ENCODE measurements around the gene ALDOA. TPM values are rescaled to one million over a fixed set of nuclear protein-coding genes. Genes with fewer than 3 reads are reported as not detected.

ALDOA gene
- polyA plus RNA-seq, 3 donors: 1,202 to 1,628 (median 1,429) TPM

GRCh38 chr16:30084096-30084815 lies 18.7 kb downstream of the ALDOA start:
- H3K4me1 ChIP-seq (ENCODE audit: control insufficient read depth in 1 of 2, insufficient read depth in 2 of 2, low read length in 2 of 2): peaks cover 29 to 48% of the 10 kb centered on the region in 2 donors
- H2AFZ ChIP-seq (ENCODE audit: insufficient read depth, low read depth, low read length, poor library complexity, severe bottlenecking): no peak overlapping the region
- H3K4me2 ChIP-seq (replicated peaks; ENCODE audit: extremely low read depth, low read length, poor library complexity, severe bottlenecking): no peak overlapping the region
- WGBS (ENCODE audit: insufficient coverage): 92% methylated on average over 14 of the region's 18 CpGs
- no peak overlapping the region for H3K4me3 ChIP-seq (replicated peaks in 1 of 3; ENCODE audit: low read depth in 2 of 3, low read length in 3 of 3)
- no peak for DNase-seq
- H3K36me3 ChIP-seq (replicated peaks in 1 of 2; ENCODE audit: control insufficient read depth in 1 of 2, insufficient read depth in 2 of 2, low read length in 2 of 2): peaks cover 56 to 65% of the 10 kb centered on the region in 2 donors
- H3K36me3 Mint-ChIP-seq: peaks cover 53 to 79% of the 10 kb centered on the region in 2 donors
- peaks cover 0 to 4% of the 10 kb centered on the region in 2 donors for H3K9me3 ChIP-seq (replicated peaks in 1 of 2; ENCODE audit: control insufficient read depth in 1 of 2, insufficient read depth in 1 of 2, low read length in 2 of 2)
- TF ChIP-seq, protein P1, sequence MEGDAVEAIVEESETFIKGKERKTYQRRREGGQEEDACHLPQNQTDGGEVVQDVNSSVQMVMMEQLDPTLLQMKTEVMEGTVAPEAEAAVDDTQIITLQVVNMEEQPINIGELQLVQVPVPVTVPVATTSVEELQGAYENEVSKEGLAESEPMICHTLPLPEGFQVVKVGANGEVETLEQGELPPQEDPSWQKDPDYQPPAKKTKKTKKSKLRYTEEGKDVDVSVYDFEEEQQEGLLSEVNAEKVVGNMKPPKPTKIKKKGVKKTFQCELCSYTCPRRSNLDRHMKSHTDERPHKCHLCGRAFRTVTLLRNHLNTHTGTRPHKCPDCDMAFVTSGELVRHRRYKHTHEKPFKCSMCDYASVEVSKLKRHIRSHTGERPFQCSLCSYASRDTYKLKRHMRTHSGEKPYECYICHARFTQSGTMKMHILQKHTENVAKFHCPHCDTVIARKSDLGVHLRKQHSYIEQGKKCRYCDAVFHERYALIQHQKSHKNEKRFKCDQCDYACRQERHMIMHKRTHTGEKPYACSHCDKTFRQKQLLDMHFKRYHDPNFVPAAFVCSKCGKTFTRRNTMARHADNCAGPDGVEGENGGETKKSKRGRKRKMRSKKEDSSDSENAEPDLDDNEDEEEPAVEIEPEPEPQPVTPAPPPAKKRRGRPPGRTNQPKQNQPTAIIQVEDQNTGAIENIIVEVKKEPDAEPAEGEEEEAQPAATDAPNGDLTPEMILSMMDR (IDR thresholded peaks at IDR 0.05): no peak
- H3K27ac ChIP-seq (ENCODE audit: low read depth in 1 of 2, low read length in 2 of 2): peak overlapping the region in 1 of 2 donors; percentile 36
- peaks cover 0 to 4% (median 3%) of the 10 kb centered on the region in 3 donors for H3K27me3 Mint-ChIP-seq (ENCODE audit: low read depth in 3 of 3)
- H3K9ac ChIP-seq (ENCODE audit: insufficient read depth, low read length, poor library complexity, severe bottlenecking): no peak overlapping the region
- H4K20me1 ChIP-seq (ENCODE audit: insufficient read depth, low read length): peaks cover 46% of the 10 kb centered on the region
- H3K4me3 Mint-ChIP-seq: no peak overlapping the region
- H3K79me2 ChIP-seq (ENCODE audit: insufficient read depth, low read length): peaks cover 24% of the 10 kb centered on the region
- intact Hi-C loops (cut with micrococcal nuclease): no loop called here
- peaks cover 36% of the 10 kb centered on the region for H3K4me1 Mint-ChIP-seq
- H3K27ac Mint-ChIP-seq: peak overlapping the region in 4 of 7 donors; percentile 11 to 90 (median 48)
- no peaks in the 10 kb centered on the region for H3K27me3 ChIP-seq (ENCODE audit: control insufficient read depth in 2 of 2, insufficient read depth in 2 of 2, low read length in 2 of 2)
- peaks cover 3 to 9% (median 7%) of the 10 kb centered on the region in 7 donors for H3K9me3 Mint-ChIP-seq

GRCh38 chr16:30084816-30085159 lies 19.2 kb downstream of the ALDOA start:
- intact Hi-C loops (cut with micrococcal nuclease): no loop called here
- Histone ChIP-seq H3K4me1 (ENCODE audit: control insufficient read depth in 1 of 2, insufficient read depth in 2 of 2, low read length in 2 of 2) (peaks cover 34 to 53% of the 10 kb centered on the region in 2 donors), H3K9me3 (replicated peaks in 1 of 2; ENCODE audit: control insufficient read depth in 1 of 2, insufficient read depth in 1 of 2, low read length in 2 of 2) (peaks cover 0 to 4% of the 10 kb centered on the region in 2 donors), H2AFZ (ENCODE audit: insufficient read depth, low read depth, low read length, poor library complexity, severe bottlenecking) (no peak overlapping the region), H3K36me3 (replicated peaks in 1 of 2; ENCODE audit: control insufficient read depth in 1 of 2, insufficient read depth in 2 of 2, low read length in 2 of 2) (peaks cover 50 to 60% of the 10 kb centered on the region in 2 donors), H3K9ac (ENCODE audit: insufficient read depth, low read length, poor library complexity, severe bottlenecking) (no peak overlapping the region), H3K79me2 (ENCODE audit: insufficient read depth, low read length) (peaks cover 19% of the 10 kb centered on the region), H3K4me3 (replicated peaks in 1 of 3; ENCODE audit: low read depth in 2 of 3, low read length in 3 of 3) (no peak overlapping the region), H3K4me2 (replicated peaks; ENCODE audit: extremely low read depth, low read length, poor library complexity, severe bottlenecking) (no peak overlapping the region), H4K20me1 (ENCODE audit: insufficient read depth, low read length) (peaks cover 40% of the 10 kb centered on the region), H3K27ac (ENCODE audit: low read depth in 1 of 2, low read length in 2 of 2) (peak overlapping the region in 1 of 2 donors; percentile 36), H3K27me3 (ENCODE audit: control insufficient read depth in 2 of 2, insufficient read depth in 2 of 2, low read length in 2 of 2) (no peaks in the 10 kb centered on the region)
- WGBS (ENCODE audit: insufficient coverage): 44% methylated on average over 14 of the region's 17 CpGs
- peak in 1 of 3 donors; percentile 48 for DNase-seq
- peaks cover 41% of the 10 kb centered on the region for H3K4me1 Mint-ChIP-seq
- H3K27ac Mint-ChIP-seq: peak overlapping the region in 1 of 7 donors; percentile 79
- H3K27me3 Mint-ChIP-seq (ENCODE audit: low read depth in 3 of 3): peaks cover 0 to 6% (median 3%) of the 10 kb centered on the region in 3 donors
- H3K36me3 Mint-ChIP-seq: peaks cover 48 to 74% of the 10 kb centered on the region in 2 donors
- peaks cover 3 to 9% (median 7%) of the 10 kb centered on the region in 7 donors for H3K9me3 Mint-ChIP-seq
- H3K4me3 Mint-ChIP-seq: no peak overlapping the region
- TF ChIP-seq, protein P1 (IDR thresholded peaks at IDR 0.05): no peak

Data from CD14-positive monocyte (primary cell).